ENCODE data around the gene SEC14L5.

SEC14L5 gene

DNA sequence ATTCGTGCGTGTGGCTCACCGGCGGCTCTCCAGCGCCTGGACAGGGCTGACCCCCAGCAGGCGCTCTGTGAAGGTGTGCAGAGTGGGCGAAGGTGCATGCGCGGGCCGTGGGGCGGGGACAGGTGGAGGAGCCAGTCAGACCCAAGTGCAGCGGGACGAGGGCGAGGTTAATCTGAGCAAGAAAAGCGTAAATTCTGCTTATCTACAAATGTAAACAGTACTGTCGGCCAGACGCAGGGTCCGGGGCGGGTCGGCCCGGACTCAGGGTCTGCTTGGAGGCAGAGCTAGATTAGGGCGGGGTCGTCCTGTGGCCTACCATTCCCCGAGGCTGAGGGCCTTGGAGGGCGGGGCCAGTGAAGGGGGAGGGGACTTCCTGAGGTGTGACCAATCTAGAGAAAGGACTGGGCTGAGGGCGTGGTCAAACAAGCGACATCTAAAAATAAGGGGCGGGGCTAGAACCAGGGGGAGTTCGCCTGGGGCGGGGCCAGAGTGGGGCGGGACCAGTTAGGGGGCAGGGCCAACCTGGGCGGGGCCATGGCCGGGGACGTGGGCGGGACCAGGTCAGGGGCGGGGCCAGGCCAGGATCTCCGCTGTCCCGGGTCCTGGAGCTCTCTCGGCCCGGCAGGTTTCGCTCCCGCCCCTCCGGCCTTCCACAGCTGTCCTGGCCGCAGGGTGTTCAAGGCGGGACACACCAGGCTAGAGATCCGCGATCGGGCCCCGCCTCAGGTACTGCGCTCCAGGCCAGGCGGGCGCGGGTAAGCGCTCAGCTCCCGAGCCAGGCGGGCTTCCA, at the start of gene SEC14L5:
Gene SEC14L5 (plus strand): TSS at position 611 of the 790 bp plus-strand sequence. CDS start 994 bp downstream, outside the sequence.
- H3K4me3 ChIP-seq (ENCODE audit: low read length), result peak within 1 kb of the TSS; percentile 20; the same call in 1 of the 2 replicates
- no peak for TF ChIP-seq ZNF274 (IDR thresholded peaks at IDR 0.05; ENCODE audit: low read depth, low read length)

DNA sequence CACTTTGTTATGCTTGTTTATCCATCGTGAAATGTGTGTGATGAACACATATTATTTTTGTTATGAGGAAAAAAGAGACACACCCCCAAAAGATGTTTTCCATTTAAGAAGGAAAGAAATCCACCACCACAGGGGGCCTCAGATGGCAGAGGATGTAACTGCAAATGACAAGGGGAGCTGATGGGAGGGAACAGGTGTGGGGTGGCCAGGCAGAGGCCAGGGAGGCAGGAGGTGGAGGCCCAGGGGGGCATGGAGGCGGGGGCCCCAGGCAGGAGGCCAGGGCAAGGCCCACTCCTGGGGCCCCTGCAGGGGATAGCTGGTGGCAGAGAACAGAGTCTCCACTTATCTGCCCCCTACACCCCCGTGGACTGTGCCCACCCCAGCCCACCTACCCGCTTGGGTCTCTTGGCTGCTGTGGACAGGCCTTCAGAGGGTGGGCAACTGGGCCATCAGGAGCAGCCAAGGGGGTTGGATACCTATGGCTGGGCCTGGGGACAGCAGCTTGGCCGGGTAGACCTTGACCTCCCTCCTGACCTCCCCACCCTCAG, 49.2 kb upstream of the SEC14L5 start:
- no peak for TF ChIP-seq ZNF274 (IDR thresholded peaks at IDR 0.05; ENCODE audit: low read depth, low read length)
- H3K4me3 ChIP-seq (ENCODE audit: low read length), result no peak overlapping the region

DNA sequence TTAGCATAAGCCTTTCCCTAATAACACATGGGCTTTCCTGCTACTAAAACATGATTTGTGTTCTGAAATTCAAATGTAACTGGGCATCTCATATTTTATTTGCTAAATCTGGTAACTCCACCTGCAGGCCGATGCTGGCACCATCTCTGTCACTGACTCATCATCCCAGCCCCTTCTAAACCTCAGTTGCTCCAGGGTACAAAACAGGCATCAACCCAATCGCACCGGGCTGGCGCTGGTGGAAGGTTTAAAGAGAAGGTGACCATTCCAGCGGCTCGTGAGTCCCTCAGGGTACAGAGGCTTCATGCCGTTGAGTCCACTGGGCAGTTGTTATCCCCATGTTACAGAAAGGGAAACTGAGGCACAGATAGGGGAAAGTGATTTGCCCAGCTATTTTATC, 48.3 kb upstream of the SEC14L5 start:
- TF ChIP-seq ZNF274 (IDR thresholded peaks at IDR 0.05; ENCODE audit: low read depth, low read length), result no peak
- H3K4me3 ChIP-seq (ENCODE audit: low read length), result no peak overlapping the region

DNA sequence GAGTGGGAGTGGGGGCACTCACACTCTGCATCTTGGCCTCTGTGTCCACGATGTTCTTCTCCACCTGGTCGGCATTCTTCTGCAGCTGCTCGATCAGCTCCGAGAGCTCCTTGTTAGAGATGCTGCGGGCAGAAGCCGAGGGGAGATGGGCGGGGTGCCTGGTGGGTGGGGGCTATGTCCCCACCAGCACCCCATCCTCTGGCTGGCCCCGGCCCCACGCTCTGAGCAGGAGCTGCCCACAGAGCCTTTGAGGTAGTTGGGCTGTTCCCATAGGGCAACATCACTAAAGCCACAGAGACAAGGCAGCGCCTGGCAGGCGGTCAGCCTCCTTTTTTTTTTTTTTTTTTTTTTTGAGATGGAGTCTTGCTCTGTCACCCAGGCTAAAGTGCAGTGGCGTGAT, 47.3 kb upstream of the SEC14L5 start:
- H3K4me3 ChIP-seq (ENCODE audit: low read length), result no peak overlapping the region
- TF ChIP-seq ZNF274 (IDR thresholded peaks at IDR 0.05; ENCODE audit: low read depth, low read length), result no peak

DNA sequence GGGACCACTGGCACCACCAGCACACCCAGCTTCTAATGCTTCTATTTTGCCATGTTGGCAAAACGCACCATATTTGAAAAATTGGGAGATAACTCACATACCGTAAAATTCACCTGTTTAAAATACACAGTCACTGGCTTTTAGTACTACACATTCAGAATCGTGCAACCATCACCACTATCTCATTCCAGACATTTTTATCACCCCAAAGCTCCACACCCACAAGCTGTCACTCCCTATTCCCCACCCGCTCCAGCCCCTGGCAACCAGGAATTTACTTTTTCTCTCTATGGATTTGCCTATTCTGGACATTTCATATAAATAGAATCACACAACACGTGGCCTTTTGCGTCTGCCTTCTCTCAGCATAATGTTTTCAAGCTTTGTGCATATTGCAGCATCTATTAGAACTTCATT, 46.2 kb upstream of the SEC14L5 start:
- no peak for TF ChIP-seq ZNF274 (IDR thresholded peaks at IDR 0.05; ENCODE audit: low read depth, low read length)
- no peak overlapping the region for H3K4me3 ChIP-seq (ENCODE audit: low read length)

DNA sequence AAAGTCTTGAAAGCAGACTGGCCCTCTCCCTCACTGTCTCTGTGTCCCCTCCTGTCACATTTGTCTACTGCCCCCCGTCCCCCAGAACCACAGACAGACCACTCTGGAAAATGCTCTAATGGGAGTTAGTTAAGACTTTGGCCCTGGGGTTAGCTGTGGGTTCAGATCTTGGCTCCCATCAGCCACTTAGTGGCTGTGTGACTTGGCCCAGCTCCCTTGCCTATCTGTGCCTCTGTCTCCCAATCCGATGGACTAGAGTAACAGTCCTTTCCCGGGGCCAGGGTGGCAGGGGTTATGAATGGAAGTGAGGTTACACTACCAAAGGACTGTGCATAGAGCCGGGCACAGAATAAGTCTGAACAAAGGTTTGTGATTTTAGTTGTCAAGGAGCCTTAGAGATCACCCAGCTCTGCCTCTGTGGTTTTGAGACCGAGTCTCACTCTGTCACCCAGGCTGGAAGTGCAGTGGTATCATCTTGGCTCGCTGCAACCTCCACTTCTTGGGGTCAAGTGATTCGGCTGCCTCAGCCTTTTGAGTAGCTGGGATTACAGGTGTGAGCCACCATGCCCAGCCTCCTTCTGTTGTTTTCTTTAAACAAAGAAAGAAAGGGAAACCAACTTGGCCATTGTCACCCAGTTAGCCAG, 44.9 kb upstream of the SEC14L5 start:
- TF ChIP-seq ZNF274 (IDR thresholded peaks at IDR 0.05; ENCODE audit: low read depth, low read length), result no peak
- H3K4me3 ChIP-seq (ENCODE audit: low read length), result no peak overlapping the region

DNA sequence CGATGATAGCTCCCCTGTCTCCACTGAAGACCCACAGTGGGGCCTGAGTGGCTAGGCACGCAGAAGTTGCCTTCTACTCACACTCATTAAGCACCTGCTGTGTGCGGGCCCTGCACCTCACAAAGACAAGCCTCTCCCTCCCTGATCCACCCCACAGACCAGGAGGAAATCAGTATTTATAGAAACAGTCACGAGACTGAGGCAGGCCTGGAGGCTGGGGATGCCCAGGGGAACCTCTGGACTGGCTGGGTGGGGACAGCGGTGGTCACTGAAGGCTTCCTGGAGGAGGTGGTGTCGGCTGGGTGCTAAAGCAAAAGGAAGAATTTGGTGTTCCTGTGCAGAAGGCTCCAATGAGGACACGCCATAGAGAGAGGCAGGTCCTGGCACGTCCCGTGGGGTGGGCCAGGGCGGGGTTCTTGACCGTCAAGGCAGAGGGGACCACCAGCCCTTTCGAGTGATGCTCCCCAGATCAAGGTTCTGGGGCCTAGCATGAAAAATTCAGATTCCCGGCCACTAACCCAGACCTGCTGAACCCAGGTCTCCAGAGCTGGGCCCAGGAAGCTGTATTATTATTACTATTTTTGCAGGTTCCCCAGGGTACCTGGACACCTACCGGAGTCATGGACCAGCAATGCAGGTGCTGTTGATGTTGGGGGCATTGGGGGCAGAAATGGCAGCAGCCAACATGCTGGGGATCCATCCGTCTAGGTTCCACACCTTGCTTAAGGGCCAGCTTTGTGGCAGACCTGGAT, 44.2 kb upstream of the SEC14L5 start:
- TF ChIP-seq ZNF274 (IDR thresholded peaks at IDR 0.05; ENCODE audit: low read depth, low read length), result no peak
- H3K4me3 ChIP-seq (ENCODE audit: low read length), result no peak overlapping the region

DNA sequence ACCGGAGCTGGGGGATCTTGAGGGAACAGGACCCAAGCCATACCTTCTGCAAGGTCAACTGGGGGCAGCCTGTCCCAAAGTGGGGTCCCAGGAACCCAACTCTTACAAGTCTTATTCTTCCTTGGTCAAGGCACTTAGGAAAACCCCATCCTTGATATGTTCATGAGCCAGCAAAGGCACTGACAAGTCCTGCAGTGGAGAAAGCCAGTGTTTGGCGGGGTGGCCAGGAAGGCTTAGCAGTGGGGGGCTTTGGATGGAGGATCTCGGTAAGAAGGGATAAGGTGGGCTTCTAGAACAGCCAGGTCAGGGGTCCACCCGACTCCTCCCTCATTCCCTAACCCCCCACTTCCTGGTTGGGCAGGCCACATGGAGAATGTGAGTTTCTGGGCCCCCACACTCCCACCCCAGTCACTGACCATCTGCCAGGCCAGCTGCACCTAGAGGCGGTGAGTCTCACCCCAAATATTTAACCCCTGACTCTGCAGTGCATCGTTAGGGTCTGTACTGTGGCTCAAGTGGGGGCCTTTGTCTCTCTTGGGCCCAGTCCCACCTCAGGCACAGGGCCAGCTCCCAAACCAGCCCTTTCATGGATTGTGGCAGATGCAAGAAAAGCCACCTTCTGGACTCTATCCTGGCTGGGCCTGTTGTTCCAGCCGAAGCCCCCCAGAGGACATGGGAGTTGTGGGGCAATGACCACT, 43.5 kb upstream of the SEC14L5 start:
- H3K4me3 ChIP-seq (ENCODE audit: low read length), result no peak overlapping the region
- no peak for TF ChIP-seq ZNF274 (IDR thresholded peaks at IDR 0.05; ENCODE audit: low read depth, low read length)

DNA sequence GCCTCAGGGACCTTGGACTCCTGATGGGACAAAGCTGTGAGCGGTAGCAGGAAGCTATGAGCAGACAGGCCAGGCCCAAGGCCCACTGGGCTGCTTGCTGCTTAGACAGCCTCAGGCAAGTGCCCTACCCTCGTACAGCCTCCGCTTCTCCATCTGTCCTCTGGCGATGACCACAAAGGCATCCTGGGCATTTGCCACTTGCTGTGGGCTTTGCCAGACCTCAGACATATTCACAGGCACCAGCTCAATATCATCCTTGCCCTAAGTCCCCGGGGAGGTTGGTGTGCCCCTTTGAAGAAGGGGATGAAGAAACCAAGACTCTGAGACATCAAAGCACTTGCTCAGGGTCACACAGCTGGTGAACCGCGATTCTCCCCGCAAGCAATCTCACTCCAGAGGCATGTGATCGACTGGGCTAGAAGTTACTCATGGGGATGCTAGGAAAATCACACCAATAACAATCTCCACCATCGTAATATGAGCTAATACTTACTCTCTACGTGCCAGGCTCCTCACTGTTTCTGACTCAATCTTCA, 42.8 kb upstream of the SEC14L5 start:
- no peak overlapping the region for H3K4me3 ChIP-seq (ENCODE audit: low read length)
- no peak for TF ChIP-seq ZNF274 (IDR thresholded peaks at IDR 0.05; ENCODE audit: low read depth, low read length)

DNA sequence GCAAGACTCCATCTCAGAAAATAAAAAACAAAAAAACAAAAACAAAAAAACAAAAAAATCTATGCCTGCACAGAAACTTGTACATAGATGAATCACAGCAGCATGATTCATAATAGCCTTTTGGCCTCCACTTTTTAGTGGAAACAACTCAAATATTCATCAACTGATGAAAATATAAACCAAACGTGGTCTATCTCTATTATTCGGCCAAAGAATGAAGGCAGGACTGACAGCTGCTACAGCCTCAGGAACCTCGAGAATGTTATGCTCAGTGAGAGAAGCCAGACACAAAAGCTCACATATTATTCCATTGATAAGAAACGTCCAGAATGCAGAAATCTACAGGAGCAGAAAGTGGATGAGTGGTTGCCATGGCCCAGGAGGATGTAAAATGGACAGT, 41.0 kb upstream of the SEC14L5 start:
- no peak overlapping the region for H3K4me3 ChIP-seq (ENCODE audit: low read length)
- TF ChIP-seq ZNF274 (IDR thresholded peaks at IDR 0.05; ENCODE audit: low read depth, low read length), result no peak

DNA sequence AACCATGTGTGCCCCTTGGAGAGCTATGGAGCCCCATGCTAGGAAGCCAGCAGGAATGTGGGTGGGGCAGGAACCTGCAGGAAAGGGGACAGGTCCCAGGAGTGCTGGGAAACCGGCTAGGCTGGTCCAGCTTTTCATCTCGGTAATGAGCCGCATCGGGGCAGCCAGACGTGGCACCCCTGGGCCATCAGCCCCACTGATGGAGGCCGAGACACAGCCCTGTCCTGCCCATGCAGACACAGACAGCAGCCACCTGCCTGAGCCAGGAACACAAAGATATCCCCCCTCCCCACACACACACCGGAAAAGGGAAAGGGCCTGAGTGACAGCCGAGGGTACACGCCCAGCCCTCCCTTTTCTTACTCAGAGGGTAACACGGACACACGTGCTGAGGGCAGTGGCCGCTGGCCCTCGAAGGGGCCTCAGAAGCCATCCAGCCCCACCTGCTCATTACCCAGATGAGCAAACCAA, 39.3 kb upstream of the SEC14L5 start:
- no peak for TF ChIP-seq ZNF274 (IDR thresholded peaks at IDR 0.05; ENCODE audit: low read depth, low read length)
- no peak overlapping the region for H3K4me3 ChIP-seq (ENCODE audit: low read length)

DNA sequence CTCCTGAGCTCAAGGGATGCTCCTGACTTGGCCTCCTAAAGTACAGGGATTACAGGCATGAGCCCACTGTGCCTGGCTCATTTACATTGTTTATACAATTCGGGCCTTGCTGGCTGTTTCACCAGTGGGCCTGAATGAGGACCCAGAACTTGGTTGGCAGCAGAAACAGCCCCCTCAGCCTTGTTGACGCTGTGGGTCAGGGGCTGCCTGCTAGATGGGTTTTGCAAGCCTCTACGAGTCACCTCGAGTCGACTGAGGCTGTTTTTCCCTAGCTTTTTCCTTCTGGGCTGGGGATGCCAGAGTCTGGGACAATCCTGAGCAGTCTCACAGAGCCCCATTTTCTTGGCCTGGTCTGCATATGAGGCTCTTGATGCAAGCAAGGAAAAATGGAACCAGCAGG, 37.3 kb upstream of the SEC14L5 start:
- no peak for TF ChIP-seq ZNF274 (IDR thresholded peaks at IDR 0.05; ENCODE audit: low read depth, low read length)
- H3K4me3 ChIP-seq (ENCODE audit: low read length), result no peak overlapping the region

DNA sequence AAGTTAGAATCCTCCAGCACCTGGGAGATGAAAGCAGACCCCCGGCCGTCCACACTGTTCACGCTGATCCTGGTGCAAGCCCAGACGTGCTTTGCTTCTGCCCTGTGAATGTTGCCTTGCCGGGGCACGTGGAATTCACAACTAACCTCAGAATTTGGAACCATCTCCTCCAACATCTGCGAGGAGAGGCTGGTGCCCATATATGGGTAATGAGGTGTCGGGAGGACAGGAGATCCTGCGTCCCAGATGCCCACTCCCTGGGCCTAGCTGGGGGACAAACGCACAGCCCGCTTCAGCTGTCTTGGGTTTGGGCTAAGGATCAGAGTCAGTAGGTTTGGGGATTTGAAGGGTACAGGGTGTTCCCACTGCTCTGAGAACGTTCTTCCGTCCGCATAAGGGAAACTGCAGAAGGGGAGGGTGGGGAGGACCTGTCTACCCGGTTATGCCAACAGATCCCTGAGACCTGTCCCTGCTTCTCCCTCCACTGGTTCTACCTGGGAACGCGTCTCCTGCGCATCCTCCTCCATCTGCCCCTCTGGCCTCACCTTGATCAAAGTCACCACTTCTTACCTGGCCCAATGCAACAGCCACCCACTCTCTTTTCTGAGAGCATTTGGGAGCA, 35.3 kb upstream of the SEC14L5 start:
- TF ChIP-seq ZNF274 (IDR thresholded peaks at IDR 0.05; ENCODE audit: low read depth, low read length), result no peak
- no peak overlapping the region for H3K4me3 ChIP-seq (ENCODE audit: low read length)

Measured in GM08714 (cell line).